CD14-positive monocyte (primary cell): ENCODE data around the gene ARPC1A. TPM values are rescaled to one million over a fixed set of nuclear protein-coding genes. Genes with fewer than 3 reads are reported as not detected.
A peak's percentile ranks its signal among the peaks of the same experiment; 100 is the strongest.

Experiments used
- DNase-seq, 3 donors: peaks; one replicate each; pipeline ENCODE4 v3.0.0-alpha.2; 2011 to 2022
- H2AFZ ChIP-seq: 2 replicates; pipeline ENCODE4 v1.6.0; 2012; ENCODE audit warnings: mild to moderate bottlenecking, low read depth, low read length, inconsistent platforms; ENCODE audit not compliant: insufficient read depth, poor library complexity, severe bottlenecking
- H3K27ac ChIP-seq, 2 donors: 1 replicate in 1 of 2; 2 replicates in 1 of 2; pipeline ENCODE4 v1.5.1; 2012 to 2013; ENCODE audit warnings: low read length in 2 of 2, control low read depth in 1 of 2, inconsistent platforms in 1 of 2, low read depth in 1 of 2, mild to moderate bottlenecking in 1 of 2
- H3K27me3 ChIP-seq, 2 donors: one replicate each; pipeline versions ENCODE4 v1.6.0 to v1.6.1; 2011 to 2013; ENCODE audit warnings: low read length in 2 of 2; ENCODE audit not compliant: control insufficient read depth in 2 of 2, insufficient read depth in 2 of 2
- H3K36me3 ChIP-seq, 2 donors: replicated peaks in 1 of 2; 1 replicate in 1 of 2; 2 replicates in 1 of 2; pipeline versions ENCODE4 v1.5.1 to v1.6.1; 2012 to 2013; ENCODE audit warnings: low read length in 2 of 2, control low read depth in 1 of 2, inconsistent platforms in 1 of 2, mild to moderate bottlenecking in 1 of 2; ENCODE audit not compliant: insufficient read depth in 2 of 2, control insufficient read depth in 1 of 2
- H3K4me1 ChIP-seq, 2 donors: 1 replicate in 1 of 2; 2 replicates in 1 of 2; pipeline versions ENCODE4 v1.5.1 to v1.6.1; 2012 to 2013; ENCODE audit warnings: low read length in 2 of 2, control low read depth in 1 of 2, inconsistent platforms in 1 of 2, mild to moderate bottlenecking in 1 of 2, moderate library complexity in 1 of 2; ENCODE audit not compliant: insufficient read depth in 2 of 2, control insufficient read depth in 1 of 2
- H3K4me2 ChIP-seq: replicated peaks from 2 replicates; pipeline ENCODE3; 2012; ENCODE audit warnings: low read length, moderate library complexity, mild to moderate bottlenecking; ENCODE audit not compliant: poor library complexity, severe bottlenecking; ENCODE audit errors: extremely low read depth
- H3K4me3 ChIP-seq, 3 experiments: fragments of 200-600 bp in 1 of 3; sonication (generic) in 1 of 3; replicated peaks in 1 of 3; 1 replicate in 2 of 3; 2 replicates in 1 of 3; pipeline ENCODE4 v1.5.1; 2011 to 2013; ENCODE audit warnings: low read length in 3 of 3, mild to moderate bottlenecking in 3 of 3, control low read depth in 2 of 3, low read depth in 2 of 3, inconsistent platforms in 1 of 3, moderate library complexity in 1 of 3
- H3K79me2 ChIP-seq: 2 replicates; pipeline ENCODE4 v1.6.0; 2012; ENCODE audit warnings: mild to moderate bottlenecking, control low read depth, inconsistent platforms, low read length, moderate library complexity; ENCODE audit not compliant: insufficient read depth
- H3K9ac ChIP-seq: 2 replicates; pipeline ENCODE4 v1.6.0; 2017; ENCODE audit warnings: low read length, mild to moderate bottlenecking; ENCODE audit not compliant: insufficient read depth, poor library complexity, severe bottlenecking
- H3K9me3 ChIP-seq, 2 donors: replicated peaks in 1 of 2; 1 replicate in 1 of 2; 2 replicates in 1 of 2; pipeline versions ENCODE4 v1.5.1 to v1.6.1; 2012 to 2013; ENCODE audit warnings: low read length in 2 of 2, control low read depth in 1 of 2; ENCODE audit not compliant: control insufficient read depth in 1 of 2, insufficient read depth in 1 of 2
- H4K20me1 ChIP-seq: 2 replicates; pipeline ENCODE4 v1.6.0; 2012; ENCODE audit warnings: mild to moderate bottlenecking, low read length, control low read depth, moderate library complexity; ENCODE audit not compliant: insufficient read depth
- H3K27ac Mint-ChIP-seq, 7 donors: one replicate each; pipeline ENCODE4 v1.8.0; 2020; ENCODE audit warnings: mild to moderate bottlenecking in 7 of 7, mixed read lengths in 7 of 7, moderate library complexity in 6 of 7, inconsistent platforms in 2 of 7
- H3K27me3 Mint-ChIP-seq, 3 donors: one replicate each; pipeline ENCODE4 v1.8.0; 2021 to 2022; ENCODE audit warnings: low read depth in 3 of 3, mild to moderate bottlenecking in 3 of 3, mixed read lengths in 3 of 3, moderate library complexity in 3 of 3, inconsistent platforms in 1 of 3
- H3K36me3 Mint-ChIP-seq, 2 donors: one replicate each; pipeline ENCODE4 v1.8.0; 2020; ENCODE audit warnings: mixed read lengths in 2 of 2, inconsistent platforms in 1 of 2, mild to moderate bottlenecking in 1 of 2
- H3K4me1 Mint-ChIP-seq: one replicate; pipeline ENCODE4 v1.8.0; 2020; ENCODE audit warnings: mild to moderate bottlenecking, mixed read lengths
- H3K4me3 Mint-ChIP-seq, 2 donors: one replicate each; pipeline ENCODE4 v1.8.0; 2020; ENCODE audit warnings: mild to moderate bottlenecking in 2 of 2, mixed read lengths in 2 of 2, moderate library complexity in 1 of 2
- H3K9me3 Mint-ChIP-seq, 7 donors: one replicate each; pipeline ENCODE4 v1.8.0; 2020 to 2022; ENCODE audit warnings: mixed read lengths in 7 of 7, mild to moderate bottlenecking in 6 of 7, moderate library complexity in 6 of 7, inconsistent platforms in 2 of 7
- CTCF ChIP-seq: fragments of 200-600 bp; IDR thresholded peaks from one replicate; pipeline ENCODE4 v1.8.0; 2022; ENCODE audit warnings: antibody characterized with exemption, mild to moderate bottlenecking
- WGBS: methylation state at CpG from one replicate; pipeline ENCODE4 v1.1.5; 2013; ENCODE audit warnings: missing lambda C conversion rate; ENCODE audit not compliant: insufficient coverage; 5-methylcytosine and 5-hydroxymethylcytosine counted together
- intact Hi-C, 2 donors: fragments of 100-400 bp; cut with micrococcal nuclease; formaldehyde crosslinking; loops; one replicate each; pipeline versions ENCODE4 v1.15.0 to v1.15.1; 2023
- polyA plus RNA-seq, 3 donors: library from polyadenylated mRNA; depleted of rRNA in 1 of 3; unstranded in 2 of 3; stranded (reverse) in 1 of 3; fragments of 300-500 nt in 2 of 3; fragments of >200 nt in 1 of 3; fragmentation: Illumina TruSeq in 2 of 3; gene quantifications; 1 replicate in 2 of 3; 2 replicates in 1 of 3; pipeline ENCODE4 v1.2.3, GENCODE V29; 2012 to 2021

The ARPC1A gene
- polyA plus RNA-seq, 3 donors, result 71.7 to 107 (median 104) TPM

- Mint-ChIP-seq H3K9me3 (peaks cover 0 to 12% (median 4%) of the 10 kb centered on the region in 7 donors), H3K27me3 (peaks cover 3 to 6% (median 4%) of the 10 kb centered on the region in 3 donors), H3K27ac (peak overlapping the region in 2 of 7 donors; percentile 30 to 57), H3K4me3 (peak overlapping the region; percentile 48 to 63), H3K36me3 (no peaks in the 10 kb centered on the region), H3K4me1 (peaks cover 2% of the 10 kb centered on the region)
- Histone ChIP-seq H3K79me2 (no peaks in the 10 kb centered on the region), H3K9me3 (peaks cover 0 to 11% of the 10 kb centered on the region in 2 donors), H3K36me3 (no peaks in the 10 kb centered on the region), H2AFZ (peak overlapping the region; percentile 77), H3K27ac (no peak overlapping the region), H3K27me3 (no peaks in the 10 kb centered on the region), H3K9ac (no peak overlapping the region), H3K4me2 (peak overlapping the region; percentile 41), H3K4me3 (peak overlapping the region; percentile 21 to 65 (median 24)), H4K20me1 (no peaks in the 10 kb centered on the region), H3K4me1 (peaks cover 4 to 6% of the 10 kb centered on the region in 2 donors)
- peak; percentile 52 to 73 (median 63) for DNase-seq
- 52% methylated on average over 7 of the region's 16 CpGs for WGBS
- intact Hi-C loops, result loop anchor here in 1 of 2 donors (1.0 kb wide), 1 partner anchor 272 kb away; no protein-coding TSS in a partner anchor
- peak; percentile 88 for TF ChIP-seq CTCF
These were observed 13.1 kb upstream of the ARPC1A start for GRCh38 chr7:99312316-99313203.

- Histone ChIP-seq H3K27me3 (no peaks in the 10 kb centered on the region), H3K4me2 (peak overlapping the region; percentile 41), H3K79me2 (no peaks in the 10 kb centered on the region), H2AFZ (peak overlapping the region; percentile 77), H3K9ac (no peak overlapping the region), H3K4me3 (peak overlapping the region; percentile 21 to 65 (median 24)), H3K4me1 (peaks cover 4 to 6% of the 10 kb centered on the region in 2 donors), H4K20me1 (no peaks in the 10 kb centered on the region), H3K9me3 (peaks cover 0 to 11% of the 10 kb centered on the region in 2 donors), H3K27ac (no peak overlapping the region), H3K36me3 (no peaks in the 10 kb centered on the region)
- TF ChIP-seq CTCF, result peak; percentile 63
- Mint-ChIP-seq H3K4me3 (peak overlapping the region; percentile 48 to 63), H3K27me3 (peaks cover 3 to 7% (median 4%) of the 10 kb centered on the region in 3 donors), H3K9me3 (peaks cover 0 to 12% (median 4%) of the 10 kb centered on the region in 7 donors), H3K27ac (peak overlapping the region in 1 of 7 donors; percentile 30), H3K4me1 (peaks cover 2% of the 10 kb centered on the region), H3K36me3 (no peaks in the 10 kb centered on the region)
- 71% methylated on average over 1 of the region's 1 CpG for WGBS
- intact Hi-C loops, result loop anchor here in 1 of 2 donors (1.0 kb wide), 1 partner anchor 273 kb away; no protein-coding TSS in a partner anchor
- no peak for DNase-seq
These were observed 12.5 kb upstream of the ARPC1A start for GRCh38 chr7:99313204-99313573.
